Right lobe of liver (tissue), 4 donors: ENCODE results near the gene EEFSEC.

Source experiments
- CTCF ChIP-seq, 4 donors: fragments of 200-600 bp in 3 of 4; fragments of 450-650 bp in 1 of 4; IDR thresholded peaks; one replicate each; pipeline versions ENCODE4 v1.5.1 to v1.8.0; 2016 to 2022; ENCODE audit warnings: antibody characterized with exemption in 4 of 4, mild to moderate bottlenecking in 2 of 4
- POLR2A ChIP-seq: fragments of 450-650 bp; IDR thresholded peaks from one replicate; pipeline ENCODE4 v1.6.1; 2017; ENCODE audit warnings: antibody characterized with exemption, mild to moderate bottlenecking
- donor health status: DM: no; HTN: no; CAD: no.
- donor health status: DM: no; HTN: no; CAD: no.
- donor health status: DM: no; HTN: yes; CAD: no.

GRCh38 chr3:128182656-128183055 is 29.4 kb downstream of the EEFSEC start:
- no peak for TF ChIP-seq CTCF (IDR thresholded peaks at IDR 0.05)
- no peak for TF ChIP-seq POLR2A
